ENCODE data around the gene TNFSF18. TPM values are rescaled to one million over a fixed set of nuclear protein-coding genes. Genes with fewer than 3 reads are reported as not detected.

The TNFSF18 gene
- polyA plus RNA-seq, 4 donors, result 0.12 to 0.44 (median 0.17) TPM

- DNase-seq (ENCODE audit: low read depth in 4 of 4, low spot score in 3 of 4), result no peak
Measured at GRCh38 chr1:173042806-173043205, 7.9 kb downstream of the TNFSF18 start.

GRCh38 chr1:173039626-173040025 is 11.1 kb downstream of the TNFSF18 start:
- DNase-seq (ENCODE audit: low read depth in 4 of 4, low spot score in 3 of 4), result no peak

DNA sequence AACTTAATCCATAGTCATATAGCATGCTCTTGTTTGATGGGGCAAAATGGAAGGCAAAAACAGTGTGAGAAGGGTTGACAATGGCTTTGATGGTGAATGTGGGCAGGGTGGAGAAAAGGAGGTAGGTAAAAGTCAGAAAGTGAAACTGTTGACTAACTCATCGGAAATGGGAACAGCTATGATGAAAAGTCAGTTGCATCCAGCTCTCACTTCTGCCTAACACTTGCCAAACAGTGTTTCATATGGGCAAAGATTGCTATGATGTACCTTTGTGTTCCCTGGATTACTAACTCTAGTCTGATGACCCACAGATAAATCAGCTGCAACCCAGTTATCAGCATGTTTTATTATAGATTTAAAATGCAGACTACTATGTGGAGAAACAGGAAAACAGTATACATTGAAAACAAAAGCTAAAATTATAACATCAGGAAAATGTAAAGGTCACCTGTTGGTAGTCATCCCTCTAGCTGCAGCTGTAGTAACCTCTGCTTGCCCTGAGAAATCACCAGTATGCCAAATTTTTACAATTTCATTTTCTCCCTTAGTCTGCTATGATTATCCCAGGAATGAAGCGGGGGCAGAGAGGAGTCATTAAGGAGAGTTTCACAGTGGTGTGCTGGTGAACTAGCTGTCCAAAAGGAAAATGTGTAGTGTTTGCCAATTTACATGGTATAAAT is 11.7 kb downstream of the TNFSF18 start:
- DNase-seq (ENCODE audit: low read depth in 4 of 4, low spot score in 3 of 4), result no peak

- no peak for DNase-seq (ENCODE audit: low read depth in 4 of 4, low spot score in 3 of 4)
Measured at GRCh38 chr1:173024543-173024942, 26.2 kb downstream of the TNFSF18 start.

- DNase-seq (ENCODE audit: low read depth in 4 of 4, low spot score in 3 of 4), result no peak
Measured at GRCh38 chr1:173023343-173023742, 27.4 kb downstream of the TNFSF18 start.

GRCh38 chr1:173020138-173020750 is 30.5 kb downstream of the TNFSF18 start:
- no peak for DNase-seq (ENCODE audit: low read depth in 4 of 4, low spot score in 3 of 4)

DNA sequence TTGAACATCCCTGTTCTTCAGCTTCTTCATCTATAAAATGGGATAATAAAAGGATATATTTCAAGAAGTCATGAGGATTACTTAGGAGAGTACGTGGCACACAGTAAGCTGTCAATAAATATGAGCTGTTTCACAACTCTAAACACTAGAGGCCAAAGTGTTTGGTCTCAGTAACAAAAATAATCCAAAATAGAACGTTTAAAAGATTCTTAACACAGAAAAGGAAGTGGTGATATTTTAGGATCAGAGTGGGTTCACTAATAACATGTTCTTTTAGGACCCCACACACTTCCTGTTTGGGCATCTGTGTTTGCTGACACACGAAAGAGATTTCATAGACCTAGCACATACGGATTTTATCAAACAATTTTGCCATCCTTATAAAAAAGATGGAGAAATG is 32.9 kb downstream of the TNFSF18 start:
- DNase-seq (ENCODE audit: low read depth in 4 of 4, low spot score in 3 of 4), result no peak

DNA sequence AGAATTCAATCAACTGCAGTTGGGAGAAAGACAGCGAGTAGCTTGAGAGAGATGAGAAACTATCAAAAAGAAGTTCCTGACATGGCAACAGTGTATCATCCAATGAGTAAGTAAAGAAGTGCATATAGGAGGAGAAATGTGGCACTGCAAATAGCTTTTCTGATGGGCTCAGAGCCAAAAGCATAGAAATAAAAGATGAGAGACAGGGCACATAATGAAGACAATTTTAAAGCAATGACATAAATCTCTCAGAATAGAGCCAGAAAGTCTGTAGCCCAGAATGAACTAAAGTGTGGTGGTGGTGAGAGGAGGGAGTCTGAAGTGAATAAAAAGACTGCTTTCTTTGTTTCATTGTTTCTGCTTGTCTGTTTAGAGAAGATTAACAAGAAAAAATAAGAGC is 34.3 kb downstream of the TNFSF18 start:
- DNase-seq (ENCODE audit: low read depth in 4 of 4, low spot score in 3 of 4), result no peak

GRCh38 chr1:173015629-173016028 is 35.1 kb downstream of the TNFSF18 start:
- DNase-seq (ENCODE audit: low read depth in 4 of 4, low spot score in 3 of 4), result no peak

- DNase-seq (ENCODE audit: low read depth in 4 of 4, low spot score in 3 of 4), result no peak
Measured at GRCh38 chr1:173014160-173014559, 36.6 kb downstream of the TNFSF18 start.

- no peak for DNase-seq (ENCODE audit: low read depth in 4 of 4, low spot score in 3 of 4)
Measured at GRCh38 chr1:173012126-173012525, 38.6 kb downstream of the TNFSF18 start.

- DNase-seq (ENCODE audit: low read depth in 4 of 4, low spot score in 3 of 4), result no peak
Measured at GRCh38 chr1:173009597-173009996, 41.1 kb downstream of the TNFSF18 start.

DNA sequence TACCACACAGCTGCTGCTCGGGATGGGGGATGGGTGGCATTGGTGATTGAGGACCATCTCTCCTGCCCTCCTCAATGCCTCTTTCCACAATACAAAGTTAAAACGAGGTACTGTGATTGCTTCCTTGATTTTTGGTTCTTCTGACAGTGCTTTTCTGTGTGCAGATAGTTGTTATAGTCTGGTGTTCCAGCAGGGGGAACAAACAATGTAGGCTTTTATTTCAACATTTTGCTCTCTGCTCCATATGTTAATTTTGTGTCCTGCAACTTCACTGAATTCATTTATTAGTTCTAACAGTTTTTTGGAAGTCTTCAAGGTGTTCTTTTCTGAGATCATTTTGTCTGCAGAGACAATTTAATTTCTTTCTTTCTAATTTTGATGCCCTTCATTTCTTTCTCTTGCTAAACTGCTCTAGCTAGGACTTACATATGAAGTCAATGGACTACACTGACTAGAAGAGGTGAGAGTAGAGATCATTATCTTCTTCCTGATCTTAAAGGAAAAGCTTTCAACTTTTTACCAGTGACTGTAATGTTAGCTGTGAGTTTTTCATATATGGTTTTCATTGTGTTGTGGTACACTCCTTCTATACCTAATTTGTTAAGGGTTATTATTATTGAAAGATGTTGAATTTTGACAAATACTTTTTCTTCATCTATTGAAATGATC is 45.4 kb downstream of the TNFSF18 start:
- no peak for DNase-seq (ENCODE audit: low read depth in 4 of 4, low spot score in 3 of 4)

GRCh38 chr1:173002891-173003838 is 47.6 kb downstream of the TNFSF18 start:
- no peak for DNase-seq (ENCODE audit: low read depth in 4 of 4, low spot score in 3 of 4)

DNA sequence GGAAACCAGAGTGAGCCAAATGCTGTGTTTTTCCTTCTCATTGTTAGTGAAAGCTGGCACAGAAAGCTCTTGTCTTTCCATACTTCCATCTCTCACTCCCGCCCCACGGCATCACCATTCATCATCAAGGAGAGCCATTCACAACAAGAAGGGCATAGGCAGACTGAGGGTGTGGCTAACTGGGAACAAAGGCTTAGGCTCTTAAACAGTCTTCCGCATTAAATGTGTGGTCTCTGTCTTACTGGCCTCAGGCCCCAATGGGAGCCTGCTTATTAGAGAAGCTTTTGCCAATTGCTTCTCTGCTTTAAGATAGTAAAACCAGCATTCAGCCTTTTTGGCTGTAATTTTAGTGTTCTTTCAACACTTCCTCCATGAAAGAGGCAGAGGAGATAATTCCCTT is 51.4 kb downstream of the TNFSF18 start:
- no peak for DNase-seq (ENCODE audit: low read depth in 4 of 4, low spot score in 3 of 4)

- DNase-seq (ENCODE audit: low read depth in 4 of 4, low spot score in 3 of 4), result no peak
Measured at GRCh38 chr1:172997941-172998361, 52.8 kb downstream of the TNFSF18 start.

GRCh38 chr1:172993640-172994039 is 57.1 kb downstream of the TNFSF18 start:
- no peak for DNase-seq (ENCODE audit: low read depth in 4 of 4, low spot score in 3 of 4)

DNA sequence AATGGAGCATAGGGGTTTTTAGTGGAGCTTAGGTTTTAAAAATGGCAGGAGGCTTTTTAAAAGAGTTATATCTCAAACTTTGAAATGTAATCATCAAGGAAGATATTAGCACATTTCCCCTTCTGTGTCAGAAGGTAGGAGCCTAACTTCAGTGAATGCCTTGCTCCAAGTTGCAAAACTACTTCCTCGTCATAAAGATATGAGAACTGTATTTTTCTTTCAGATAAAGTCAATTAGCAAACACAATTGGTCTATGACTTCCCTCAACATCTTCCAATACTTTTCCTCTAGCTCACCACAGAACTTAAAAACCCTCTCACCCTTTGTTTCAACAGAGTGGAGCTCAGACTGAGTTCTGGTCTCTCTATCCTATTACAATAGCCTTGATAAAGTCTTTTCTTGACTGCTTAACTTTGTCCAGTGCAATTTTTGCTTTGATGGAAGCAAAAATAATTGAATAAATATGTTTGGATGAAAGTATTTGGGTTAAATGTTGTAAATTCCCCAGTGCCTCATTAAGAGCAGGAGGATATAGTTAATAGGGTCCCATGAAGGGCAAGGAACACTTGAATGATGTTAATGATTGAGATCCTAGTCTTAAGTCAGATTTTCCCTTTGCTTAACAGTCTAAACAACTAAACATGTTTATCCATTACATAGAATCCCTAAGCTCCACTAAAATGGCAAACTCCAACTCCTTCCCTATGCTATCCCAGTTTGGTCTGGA is 58.9 kb downstream of the TNFSF18 start:
- no peak for DNase-seq (ENCODE audit: low read depth in 4 of 4, low spot score in 3 of 4)

GRCh38 chr1:172990598-172991215 is 60.0 kb downstream of the TNFSF18 start:
- no peak for DNase-seq (ENCODE audit: low read depth in 4 of 4, low spot score in 3 of 4)
